ENCODE data around the gene PLSCR5.

- TF ChIP-seq POLR2AphosphoS5 (IDR thresholded peaks at IDR 0.05) (peak in 1 of 2 donors; percentile 32), CTCF (IDR thresholded peaks at IDR 0.05) (no peak), POLR2A (IDR thresholded peaks at IDR 0.05) (no peak)
Measured at GRCh38 chr3:146536681-146537080, 68.5 kb downstream of the PLSCR5 start.

Data from upper lobe of left lung (tissue), 4 donors.